HG02870 (cell line): ENCODE data around the gene ZNF892.
"Not testable (repeated sequence)": the region's sequence is repeated elsewhere in the genome, so short reads cannot be mapped to it uniquely, and the experiment has no call there.

ENCODE experiments used
- ATAC-seq: cut with Tn5 transposase; IDR thresholded peaks from one replicate; pipeline ENCODE4 v1.9.1; 2021; ENCODE audit warnings: mild to moderate bottlenecking, moderate library complexity; ENCODE audit not compliant: unreplicated experiment

ZNF892 gene

DNA sequence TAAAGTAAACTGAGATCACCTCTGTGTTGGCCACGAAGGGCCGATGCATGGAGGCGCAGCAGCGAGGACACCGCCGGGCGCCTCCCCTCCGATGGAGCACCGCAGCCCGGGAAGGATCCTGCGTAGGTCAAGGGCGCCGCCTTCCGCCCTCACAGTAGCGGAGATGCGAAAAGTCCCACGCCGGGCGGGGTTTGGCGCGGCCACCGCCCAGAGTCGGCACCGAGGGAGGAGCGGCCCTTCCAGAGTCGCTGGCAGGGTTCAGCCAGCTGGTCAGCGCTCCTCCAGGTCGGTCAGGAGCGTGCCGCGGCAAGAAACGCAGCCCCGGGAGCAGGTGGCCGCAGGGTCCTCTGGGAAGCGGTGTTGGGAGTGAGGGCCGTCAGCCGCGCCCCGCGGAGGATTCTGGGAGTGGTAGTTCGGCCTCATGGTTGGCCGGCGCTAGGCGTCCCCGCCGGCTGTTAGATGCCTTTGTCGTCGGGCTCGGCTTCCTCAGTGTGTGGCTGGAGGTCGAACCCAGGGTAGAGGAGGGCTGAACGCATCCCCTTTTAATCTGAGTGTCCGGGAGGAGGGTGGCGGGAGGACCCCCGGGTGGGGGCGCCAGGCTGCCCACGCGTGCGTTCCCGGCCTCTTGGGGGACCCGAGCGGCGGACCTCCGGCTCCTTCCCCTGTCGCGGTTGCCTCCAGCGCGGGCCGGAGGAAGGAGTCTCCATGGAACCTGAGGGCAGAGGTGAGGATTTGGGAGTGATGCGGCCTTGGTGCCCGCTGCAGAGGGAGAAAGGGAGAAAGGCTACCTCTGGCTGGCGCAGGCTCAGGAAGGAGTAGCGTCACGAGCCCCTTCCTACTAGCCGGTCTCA, at the start of gene ZNF892:
ZNF892 (plus strand) TSS at position 411 of the 851 bp plus-strand sequence; CDS start at position 706, 295 bp downstream.
- peak; percentile 98 for ATAC-seq

GRCh38 chr2:95158441-95158840, 48.9 kb upstream of the ZNF892 start:
- no peak for ATAC-seq

DNA sequence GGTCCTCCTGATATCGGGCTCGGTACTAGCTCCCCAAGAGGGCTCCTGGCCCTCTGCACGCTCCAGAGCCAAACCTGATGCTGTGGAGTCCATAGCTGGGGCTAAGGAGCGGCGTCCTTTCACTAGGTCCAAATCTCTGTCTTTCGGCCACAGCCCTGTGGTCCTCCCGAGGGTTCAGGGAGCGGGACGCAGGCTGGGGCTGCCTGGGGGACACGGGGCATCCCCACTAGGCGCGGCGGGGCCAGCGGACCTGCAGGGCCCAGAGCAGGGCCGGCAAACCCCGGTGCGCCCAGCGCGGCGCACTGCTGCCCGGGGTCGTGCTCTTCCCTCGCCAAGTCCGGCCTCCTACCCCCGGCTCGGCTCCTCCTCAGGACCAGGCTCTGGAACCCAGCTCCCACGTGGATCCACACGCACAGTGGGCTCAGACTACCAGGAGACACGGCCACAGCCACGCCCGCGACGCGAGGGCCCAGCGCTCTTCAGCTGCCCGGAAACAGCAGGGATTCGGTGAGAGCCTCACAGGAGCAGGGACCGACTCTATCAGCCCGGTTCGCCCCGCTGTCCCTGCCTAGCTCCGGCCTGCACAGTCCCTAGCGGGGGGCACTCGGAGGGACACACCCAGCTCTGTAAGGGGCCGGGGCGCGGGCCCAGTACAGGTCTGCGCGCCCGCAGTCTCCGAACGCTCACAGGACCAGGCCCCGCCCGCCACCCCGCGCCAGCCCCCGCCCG, 48.3 kb upstream of the ZNF892 start:
- ATAC-seq, result peak; percentile 42

GRCh38 chr2:95159690-95160449, 47.5 kb upstream of the ZNF892 start, which contains the start of gene ZNF514:
TSS of gene ZNF514 (minus strand) at chr2:95159848. CDS start at chr2:95153253, 6,595 bp downstream.
- ATAC-seq, result peak; percentile 86

DNA sequence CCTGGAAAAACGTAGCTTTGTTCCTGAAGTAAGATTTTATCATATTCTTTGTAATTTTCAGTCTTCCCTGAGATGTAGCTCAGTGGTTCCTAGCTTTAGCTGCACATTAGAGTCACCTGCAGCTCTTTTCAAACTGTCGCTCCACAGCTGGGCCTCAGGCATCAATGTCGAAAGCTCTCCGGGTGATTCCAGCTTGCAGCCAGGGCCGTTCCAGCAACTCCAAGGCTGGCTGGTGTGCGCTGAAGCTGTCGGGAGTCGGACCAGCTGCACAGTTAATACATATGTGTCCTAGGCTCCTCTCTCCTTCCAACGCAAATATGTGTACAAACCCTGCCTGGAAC, 42.3 kb upstream of the ZNF892 start:
- ATAC-seq, result peak; percentile 8

DNA sequence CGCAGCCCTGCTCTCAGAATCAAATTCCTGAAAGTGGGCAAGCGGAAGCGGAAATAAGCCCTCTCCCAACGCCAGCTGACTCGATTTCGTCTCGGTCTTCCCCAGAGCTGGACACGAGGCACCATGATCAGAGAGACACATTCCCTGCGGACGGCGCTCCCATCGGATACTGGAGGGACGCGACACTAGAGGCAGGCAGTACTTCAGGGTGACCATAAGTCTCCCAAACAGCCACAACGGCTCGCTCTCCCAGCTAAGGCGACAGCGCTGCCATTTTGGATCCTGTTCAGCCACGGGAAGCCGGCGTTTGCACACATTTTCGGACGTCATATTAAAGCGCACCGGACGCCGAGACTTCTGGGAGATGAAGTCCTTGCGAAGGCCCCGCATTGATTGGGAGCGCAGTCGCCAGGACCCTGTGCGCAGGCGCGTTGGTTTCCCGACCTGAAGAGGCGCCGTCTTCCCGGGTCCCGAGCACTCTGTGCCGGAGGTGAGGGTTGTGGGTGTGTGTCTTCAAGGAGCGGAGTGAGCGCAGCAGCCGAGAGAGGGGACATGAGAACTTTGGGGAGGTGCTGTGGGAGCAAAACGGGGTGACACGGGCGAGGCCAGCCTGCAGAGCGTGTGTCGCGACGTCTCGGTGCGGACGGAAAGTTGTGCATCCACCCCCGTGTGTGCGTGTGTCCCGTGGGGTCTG, 41.8 kb upstream of the ZNF892 start, which contains the start of gene ZNF2:
ZNF2 (plus strand) TSS at position 439 of the 694 bp plus-strand sequence. CDS start 10,418 bp downstream, outside the sequence.
- peak; percentile 93 for ATAC-seq

- ATAC-seq, result peak; percentile 9
Observed at GRCh38 chr2:95166065-95166763, 41.1 kb upstream of the ZNF892 start.

- ATAC-seq, result no peak
Observed at GRCh38 chr2:95171902-95172301, 35.4 kb upstream of the ZNF892 start.

DNA sequence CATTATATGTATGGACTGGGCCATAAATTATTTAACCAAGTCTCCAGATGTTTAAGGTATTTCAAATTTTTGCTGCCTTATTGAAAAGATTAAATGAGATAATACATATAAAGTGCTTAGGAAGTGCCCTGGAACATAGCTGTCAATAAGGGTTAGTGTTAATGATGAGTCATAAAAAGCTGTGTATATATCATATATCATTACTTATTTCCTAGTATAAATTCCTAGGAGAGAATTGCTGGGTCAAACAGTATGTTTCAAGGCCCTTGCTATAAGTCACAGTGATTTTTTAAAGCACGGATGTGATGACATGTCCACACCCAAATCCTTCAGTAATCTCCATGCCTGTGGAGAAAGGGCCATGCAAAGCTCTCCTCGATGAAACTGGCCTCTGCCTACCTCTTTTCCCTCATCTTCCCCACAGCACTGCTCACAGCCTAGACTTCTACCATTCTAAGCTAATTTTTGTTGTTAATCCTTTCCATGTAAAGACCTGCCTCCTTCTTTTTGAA, 33.2 kb upstream of the ZNF892 start:
- ATAC-seq, result no peak

GRCh38 chr2:95179451-95179850, 27.9 kb upstream of the ZNF892 start:
- ATAC-seq, result no peak

- no peak for ATAC-seq
Observed at GRCh38 chr2:95181774-95182173, 25.5 kb upstream of the ZNF892 start.

GRCh38 chr2:95185197-95185596, 22.1 kb upstream of the ZNF892 start:
- ATAC-seq, result no peak

- ATAC-seq, result no peak
Observed at GRCh38 chr2:95185973-95186372, 21.3 kb upstream of the ZNF892 start.

DNA sequence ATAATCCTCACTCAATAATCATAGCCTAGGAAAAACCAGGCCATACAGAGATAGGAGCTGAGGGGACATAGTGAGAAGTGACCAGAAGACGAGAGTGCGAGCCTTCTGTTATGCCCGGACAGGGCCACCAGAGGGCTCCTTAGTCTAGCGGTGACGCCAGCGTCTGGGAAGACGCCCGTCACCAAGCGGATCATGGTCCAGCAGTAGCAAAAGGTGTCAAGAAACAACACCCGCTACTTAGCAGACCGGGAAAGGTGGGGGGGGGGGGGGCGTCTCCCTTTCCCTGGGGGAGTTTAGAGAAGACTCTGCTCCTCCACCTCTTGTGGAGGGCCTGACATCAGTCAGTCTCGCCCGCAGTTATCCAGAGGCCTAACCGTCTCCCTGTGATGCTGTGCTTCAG, 14.4 kb upstream of the ZNF892 start:
- ATAC-seq, result not testable (repeated sequence)

GRCh38 chr2:95203911-95204310, 3.4 kb upstream of the ZNF892 start:
- no peak for ATAC-seq

GRCh38 chr2:95204396-95204795, 2.9 kb upstream of the ZNF892 start:
- no peak for ATAC-seq

GRCh38 chr2:95206096-95206495, 1.2 kb upstream of the ZNF892 start:
- no peak for ATAC-seq

- ATAC-seq, result no peak
Observed at GRCh38 chr2:95208106-95208505, 785 bp downstream of the ZNF892 start.

- no peak for ATAC-seq
Observed at GRCh38 chr2:95215018-95215612, 7.8 kb downstream of the ZNF892 start.
